Measurements from ENCODE around the gene NACAD. TPM values are rescaled to one million over a fixed set of nuclear protein-coding genes. Genes with fewer than 3 reads are reported as not detected.
A peak's percentile ranks its signal among the peaks of the same experiment; 100 is the strongest.
"Not testable (repeated sequence)": the region's sequence is repeated elsewhere in the genome, so short reads cannot be mapped to it uniquely, and the experiment has no call there.

Gene NACAD
- total RNA-seq, 1 experiment from 2014 or later: 6.6 TPM

GRCh38 chr7:45117582-45117981 lies 28.8 kb upstream of the NACAD start:
- DNase-seq (ENCODE audit: low spot score): no peak

- DNase-seq (ENCODE audit: low spot score): no peak
These were observed 27.3 kb upstream of the NACAD start for GRCh38 chr7:45116048-45116447.

- DNase-seq (ENCODE audit: low spot score): no peak
These were observed 26.2 kb upstream of the NACAD start for GRCh38 chr7:45114926-45115325.

GRCh38 chr7:45114257-45114656 lies 25.5 kb upstream of the NACAD start:
- DNase-seq (ENCODE audit: low spot score): not testable (repeated sequence)

GRCh38 chr7:45112648-45113047 lies 23.9 kb upstream of the NACAD start:
- DNase-seq (ENCODE audit: low spot score): peak; percentile 27

GRCh38 chr7:45111298-45112223 lies 22.8 kb upstream of the NACAD start, which contains the start of gene TBRG4:
Gene TBRG4, minus strand, starts transcription at chr7:45111697. Its CDS starts 2,460 bp downstream, at chr7:45109237.
- DNase-seq (ENCODE audit: low spot score): peak; percentile 92

GRCh38 chr7:45108863-45109262 lies 20.1 kb upstream of the NACAD start:
- no peak for DNase-seq (ENCODE audit: low spot score)

GRCh38 chr7:45107356-45107755 lies 18.6 kb upstream of the NACAD start:
- no peak for DNase-seq (ENCODE audit: low spot score)

- DNase-seq (ENCODE audit: low spot score): no peak
These were observed 18.1 kb upstream of the NACAD start for GRCh38 chr7:45106820-45107219.

- no peak for DNase-seq (ENCODE audit: low spot score)
These were observed 16.9 kb upstream of the NACAD start for GRCh38 chr7:45105588-45106188.

GRCh38 chr7:45104844-45105587 lies 16.2 kb upstream of the NACAD start:
- DNase-seq (ENCODE audit: low spot score): no peak

GRCh38 chr7:45103958-45104843 lies 15.4 kb upstream of the NACAD start:
- DNase-seq (ENCODE audit: low spot score): no peak

- DNase-seq (ENCODE audit: low spot score): no peak
These were observed 14.3 kb upstream of the NACAD start for GRCh38 chr7:45102785-45103712.

GRCh38 chr7:45101748-45102147 lies 13.0 kb upstream of the NACAD start:
- DNase-seq (ENCODE audit: low spot score): no peak

GRCh38 chr7:45100761-45101480 lies 12.2 kb upstream of the NACAD start:
- no peak for DNase-seq (ENCODE audit: low spot score)

- no peak for DNase-seq (ENCODE audit: low spot score)
These were observed 11.4 kb upstream of the NACAD start for GRCh38 chr7:45099891-45100760.

GRCh38 chr7:45098983-45099839 lies 10.4 kb upstream of the NACAD start:
- DNase-seq (ENCODE audit: low spot score): no peak

- no peak for DNase-seq (ENCODE audit: low spot score)
These were observed 4.1 kb upstream of the NACAD start for GRCh38 chr7:45092931-45093235.
